Esophagus squamous epithelium (tissue), 4 donors: Measurements from ENCODE around the gene GREB1L.

Experiments
- CTCF ChIP-seq, 6 experiments: fragments of 450-650 bp in 4 of 6; fragments of 200-600 bp in 2 of 6; sonication (generic) in 2 of 6; IDR thresholded peaks; one replicate each; pipeline ENCODE4 v1.5.1; 2016 to 2019; ENCODE audit warnings: antibody characterized with exemption in 6 of 6, mild to moderate bottlenecking in 4 of 6, moderate library complexity in 4 of 6
- POLR2A ChIP-seq, 4 donors: fragments of 450-650 bp; IDR thresholded peaks; one replicate each; pipeline ENCODE4 v1.6.1; 2017; ENCODE audit warnings: antibody characterized with exemption in 4 of 4, mild to moderate bottlenecking in 4 of 4, moderate library complexity in 3 of 4

- TF ChIP-seq CTCF (IDR thresholded peaks at IDR 0.05), result no peak
- TF ChIP-seq POLR2A (IDR thresholded peaks at IDR 0.05), result no peak
Observed at GRCh38 chr18:21295101-21295500, 53.1 kb downstream of the GREB1L start.
